Stimulated activated CD8-positive, alpha-beta memory T cell treated with anti-CD3 and anti-CD28 coated beads, Interleukin-2, amount 100 ng/mL, for 1 hour (primary cell): ENCODE measurements around the gene RASA2.

Experiments
- DNase-seq, 2 donors: peaks; one replicate each; pipeline ENCODE4 v3.0.0-alpha.2; 2020; ENCODE audit warnings: low read depth in 2 of 2

Gene RASA2, protein sequence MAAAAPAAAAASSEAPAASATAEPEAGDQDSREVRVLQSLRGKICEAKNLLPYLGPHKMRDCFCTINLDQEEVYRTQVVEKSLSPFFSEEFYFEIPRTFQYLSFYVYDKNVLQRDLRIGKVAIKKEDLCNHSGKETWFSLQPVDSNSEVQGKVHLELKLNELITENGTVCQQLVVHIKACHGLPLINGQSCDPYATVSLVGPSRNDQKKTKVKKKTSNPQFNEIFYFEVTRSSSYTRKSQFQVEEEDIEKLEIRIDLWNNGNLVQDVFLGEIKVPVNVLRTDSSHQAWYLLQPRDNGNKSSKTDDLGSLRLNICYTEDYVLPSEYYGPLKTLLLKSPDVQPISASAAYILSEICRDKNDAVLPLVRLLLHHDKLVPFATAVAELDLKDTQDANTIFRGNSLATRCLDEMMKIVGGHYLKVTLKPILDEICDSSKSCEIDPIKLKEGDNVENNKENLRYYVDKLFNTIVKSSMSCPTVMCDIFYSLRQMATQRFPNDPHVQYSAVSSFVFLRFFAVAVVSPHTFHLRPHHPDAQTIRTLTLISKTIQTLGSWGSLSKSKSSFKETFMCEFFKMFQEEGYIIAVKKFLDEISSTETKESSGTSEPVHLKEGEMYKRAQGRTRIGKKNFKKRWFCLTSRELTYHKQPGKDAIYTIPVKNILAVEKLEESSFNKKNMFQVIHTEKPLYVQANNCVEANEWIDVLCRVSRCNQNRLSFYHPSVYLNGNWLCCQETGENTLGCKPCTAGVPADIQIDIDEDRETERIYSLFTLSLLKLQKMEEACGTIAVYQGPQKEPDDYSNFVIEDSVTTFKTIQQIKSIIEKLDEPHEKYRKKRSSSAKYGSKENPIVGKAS

DNA sequence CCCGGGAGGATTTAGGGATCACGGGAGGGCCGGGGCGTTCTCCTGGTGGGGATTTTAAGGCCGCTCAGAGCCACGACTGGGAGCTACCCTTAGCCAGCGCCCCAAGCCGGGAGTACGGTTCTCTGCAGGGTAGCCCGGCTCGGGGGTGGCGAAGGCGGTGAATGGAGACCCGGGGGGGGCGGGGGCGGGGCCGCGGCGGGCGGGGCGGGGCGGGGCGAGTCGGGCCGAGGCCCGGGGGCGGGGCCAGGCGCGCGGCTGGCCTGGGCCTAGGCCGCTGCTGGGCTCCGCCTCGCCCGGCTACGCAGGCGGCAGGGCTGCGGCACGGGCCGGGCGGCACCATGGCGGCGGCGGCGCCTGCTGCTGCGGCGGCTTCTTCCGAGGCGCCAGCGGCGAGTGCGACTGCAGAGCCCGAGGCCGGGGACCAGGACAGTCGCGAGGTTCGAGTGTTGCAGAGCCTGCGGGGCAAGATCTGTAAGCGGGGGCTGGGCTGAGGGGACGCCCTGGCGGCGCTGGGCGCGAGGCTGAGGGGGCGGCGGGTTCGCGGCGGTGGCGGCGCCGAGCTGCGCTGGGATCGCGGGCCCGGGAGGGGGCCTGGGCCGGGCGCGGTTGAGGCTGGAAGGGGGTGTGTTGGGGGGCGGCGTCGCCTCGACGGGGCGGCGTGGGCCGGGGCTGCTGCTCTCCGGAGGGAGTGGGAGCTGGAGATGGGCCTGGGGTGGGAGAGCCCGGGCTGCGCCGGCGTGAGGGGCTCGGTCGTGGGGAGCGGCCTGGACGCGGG, at the start of gene RASA2:
Gene RASA2, plus strand, starts transcription at position 282 of the 775 bp plus-strand sequence. Its CDS starts 57 bp downstream, at position 339.
- DNase-seq: peak; percentile 39

DNA sequence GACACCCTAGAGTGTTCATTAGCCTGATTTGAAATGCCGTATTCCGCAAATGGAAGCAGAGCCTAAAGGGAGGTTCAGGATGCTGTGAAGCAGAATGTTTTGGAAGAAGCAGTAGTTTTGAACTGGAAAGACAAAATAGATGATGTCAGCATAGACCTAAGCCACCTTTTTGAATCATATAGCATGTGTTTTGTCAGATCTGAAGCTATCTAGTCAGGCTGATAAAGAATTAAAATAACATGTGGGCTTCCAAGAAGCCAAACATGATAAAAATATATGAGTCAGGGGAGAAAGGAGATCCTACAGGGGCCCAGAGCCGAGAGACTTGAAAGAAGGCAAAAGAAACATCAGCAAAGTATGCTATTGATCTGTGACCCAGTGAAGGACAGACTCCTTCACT, 47.2 kb upstream of the RASA2 start:
- no peak for DNase-seq

DNA sequence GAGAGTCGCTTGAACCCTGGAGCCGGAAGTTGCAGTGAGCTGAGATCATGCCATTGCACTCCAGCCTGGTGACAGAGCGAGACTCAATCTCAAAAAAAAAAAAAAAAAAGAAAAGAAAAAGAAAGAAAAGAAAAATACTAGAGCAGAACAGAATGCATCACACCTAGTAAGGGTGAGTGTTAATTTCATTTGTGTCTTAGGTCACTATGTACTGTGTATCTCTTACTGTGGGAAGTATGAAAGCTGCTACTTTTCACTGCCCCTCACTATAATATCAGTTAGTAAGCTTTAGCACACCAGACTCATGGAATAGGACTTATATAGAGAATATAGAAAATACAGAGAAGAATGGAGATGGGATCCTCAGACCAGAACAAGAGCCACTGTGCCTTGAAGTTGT, 45.9 kb upstream of the RASA2 start:
- DNase-seq: no peak

DNA sequence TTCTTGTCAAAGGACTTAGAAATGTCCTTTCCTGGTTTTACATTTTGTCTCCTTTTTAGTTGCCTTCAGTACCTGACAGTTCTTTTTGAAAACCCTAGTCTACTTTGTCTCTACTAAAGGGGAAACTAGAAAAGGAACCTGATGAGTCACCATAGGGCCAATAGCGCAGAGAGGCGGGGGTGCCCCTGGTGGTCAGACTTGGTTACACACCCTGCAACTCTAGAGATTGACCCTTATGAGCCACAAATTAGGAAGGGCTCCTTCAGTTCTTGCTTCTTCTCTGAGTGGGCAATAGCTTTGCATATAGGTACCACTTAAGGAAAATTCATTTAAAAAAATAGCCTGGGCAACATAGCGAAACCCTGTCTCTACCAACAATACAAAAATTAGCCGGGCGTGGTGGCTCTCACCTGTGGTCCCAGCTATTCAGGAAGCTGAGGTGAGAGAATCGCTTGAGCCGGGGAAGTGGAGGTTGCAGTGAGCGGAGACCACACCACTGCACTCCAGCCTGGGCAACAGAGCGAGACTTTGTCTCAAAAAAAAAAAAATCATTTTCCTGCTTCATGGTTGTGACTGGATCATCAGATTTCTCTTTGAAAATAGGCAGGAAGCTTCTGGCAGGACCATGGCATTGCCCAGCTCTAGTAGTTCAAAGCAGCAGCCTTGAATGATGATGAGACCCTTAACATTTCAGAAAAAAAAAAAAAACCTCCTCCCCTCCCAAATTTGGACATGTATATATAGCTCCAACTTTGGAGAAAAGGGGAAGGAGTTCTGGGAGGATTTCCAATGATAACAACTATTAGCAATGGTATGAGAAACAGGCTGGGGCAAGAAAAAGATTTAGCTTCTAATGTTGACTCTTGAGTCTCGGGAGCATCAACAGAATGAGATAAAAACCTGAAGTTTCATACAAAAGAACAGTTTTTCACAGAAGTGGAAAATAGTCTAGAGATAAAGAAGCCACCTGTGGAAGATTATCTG, 45.2 kb upstream of the RASA2 start:
- peak; percentile 42 to 61 for DNase-seq

DNA sequence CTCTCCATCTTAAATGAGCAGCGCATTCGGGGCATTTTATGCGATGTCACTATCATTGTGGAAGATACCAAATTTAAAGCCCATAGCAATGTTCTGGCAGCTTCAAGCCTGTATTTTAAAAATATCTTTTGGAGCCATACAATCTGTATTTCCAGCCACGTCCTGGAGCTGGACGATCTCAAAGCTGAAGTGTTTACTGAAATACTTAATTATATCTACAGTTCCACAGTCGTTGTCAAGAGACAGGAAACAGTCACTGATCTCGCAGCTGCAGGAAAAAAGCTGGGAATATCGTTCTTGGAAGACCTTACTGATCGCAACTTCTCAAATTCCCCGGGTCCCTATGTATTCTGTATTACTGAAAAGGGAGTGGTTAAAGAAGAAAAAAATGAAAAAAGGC, 44.4 kb upstream of the RASA2 start:
- DNase-seq: no peak

DNA sequence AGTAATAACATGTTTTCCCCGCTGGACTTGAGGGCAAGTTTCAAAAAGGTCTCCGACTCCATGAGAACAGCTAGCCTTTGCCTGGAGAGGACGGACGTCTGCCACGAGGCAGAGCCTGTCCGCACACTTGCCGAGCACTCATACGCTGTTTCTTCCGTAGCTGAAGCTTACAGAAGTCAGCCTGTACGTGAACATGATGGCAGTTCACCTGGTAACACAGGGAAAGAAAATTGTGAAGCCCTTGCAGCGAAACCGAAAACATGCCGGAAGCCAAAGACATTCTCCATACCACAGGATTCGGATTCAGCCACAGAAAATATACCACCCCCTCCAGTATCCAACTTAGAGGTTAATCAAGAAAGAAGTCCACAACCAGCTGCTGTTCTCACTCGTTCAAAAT, 43.9 kb upstream of the RASA2 start:
- no peak for DNase-seq

DNA sequence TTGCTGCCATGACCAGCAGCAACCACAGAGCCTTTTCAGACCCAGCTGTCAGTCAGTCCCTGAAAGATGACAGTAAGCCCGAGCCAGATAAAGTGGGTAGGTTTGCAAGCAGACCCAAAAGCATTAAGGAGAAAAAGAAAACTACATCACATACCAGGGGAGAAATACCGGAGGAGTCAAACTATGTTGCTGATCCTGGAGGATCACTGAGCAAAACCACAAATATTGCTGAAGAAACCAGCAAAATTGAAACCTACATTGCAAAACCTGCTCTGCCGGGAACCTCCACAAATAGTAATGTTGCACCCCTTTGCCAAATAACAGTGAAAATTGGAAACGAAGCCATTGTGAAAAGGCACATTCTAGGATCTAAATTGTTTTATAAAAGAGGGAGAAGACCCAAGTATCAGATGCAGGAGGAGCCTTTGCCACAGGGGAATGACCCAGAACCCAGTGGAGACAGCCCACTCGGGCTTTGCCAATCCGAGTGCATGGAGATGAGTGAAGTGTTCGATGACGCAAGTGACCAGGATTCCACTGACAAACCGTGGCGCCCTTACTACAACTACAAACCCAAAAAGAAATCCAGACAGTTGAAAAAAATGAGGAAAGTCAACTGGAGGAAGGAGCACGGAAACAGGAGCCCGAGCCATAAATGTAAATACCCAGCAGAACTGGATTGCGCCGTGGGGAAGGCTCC, 42.1 kb upstream of the RASA2 start:
- DNase-seq: no peak

DNA sequence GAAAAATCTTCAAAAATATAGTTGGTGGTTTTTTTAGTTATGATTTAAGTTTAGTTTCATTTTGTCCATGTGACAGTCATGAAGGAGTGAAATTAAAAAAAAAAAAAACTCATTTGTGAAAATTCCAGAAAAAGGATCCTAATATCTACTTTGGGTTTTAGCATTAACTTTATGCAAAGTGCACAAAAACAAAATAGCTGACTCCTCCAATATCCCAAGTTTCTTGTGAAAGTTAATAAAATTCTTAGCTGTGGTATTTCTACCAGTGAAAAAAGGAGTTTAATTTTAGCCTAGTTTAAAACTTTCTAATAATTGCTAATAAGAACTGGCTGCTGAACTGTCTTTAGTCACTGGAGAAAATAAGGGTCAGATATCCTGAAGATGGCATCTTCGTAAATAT, 40.8 kb upstream of the RASA2 start:
- DNase-seq: no peak

DNA sequence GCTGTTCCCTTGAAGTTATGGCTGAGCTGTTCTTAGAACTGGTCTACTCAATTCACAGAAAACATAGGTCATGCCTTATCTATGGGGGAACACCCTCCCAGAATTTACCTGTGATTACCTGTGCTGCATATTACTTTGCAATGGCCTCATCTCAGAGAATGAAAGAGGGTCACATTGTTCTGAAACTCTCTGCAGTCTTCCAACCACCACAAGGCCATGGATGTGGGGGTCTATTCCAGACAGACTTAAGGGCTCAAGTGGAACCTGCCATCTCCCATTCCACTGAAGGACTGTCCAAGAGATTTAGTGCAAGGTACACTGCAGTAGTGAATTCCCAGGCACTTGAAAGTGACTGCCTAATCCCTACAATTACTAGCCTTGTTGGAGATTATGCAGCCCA, 40.1 kb upstream of the RASA2 start:
- DNase-seq: no peak

DNA sequence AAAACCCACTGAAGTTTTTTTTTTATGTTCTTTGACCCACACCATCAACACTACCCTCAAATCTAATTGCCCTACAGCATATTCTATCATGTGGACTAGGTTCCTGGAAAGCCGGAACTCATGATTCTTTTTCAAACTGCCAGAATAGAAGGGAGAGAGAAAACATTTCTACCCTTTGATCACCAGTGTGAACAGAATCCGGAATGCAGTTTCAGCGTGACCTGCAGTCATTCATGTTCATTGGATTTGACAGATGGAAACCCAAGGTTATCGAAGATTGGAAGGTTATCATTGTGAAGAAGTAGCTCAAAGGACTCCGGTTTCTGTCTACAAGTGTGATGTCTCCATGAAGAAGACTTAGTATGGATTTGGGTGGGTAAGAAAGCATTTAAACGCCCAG, 39.4 kb upstream of the RASA2 start:
- no peak for DNase-seq

DNA sequence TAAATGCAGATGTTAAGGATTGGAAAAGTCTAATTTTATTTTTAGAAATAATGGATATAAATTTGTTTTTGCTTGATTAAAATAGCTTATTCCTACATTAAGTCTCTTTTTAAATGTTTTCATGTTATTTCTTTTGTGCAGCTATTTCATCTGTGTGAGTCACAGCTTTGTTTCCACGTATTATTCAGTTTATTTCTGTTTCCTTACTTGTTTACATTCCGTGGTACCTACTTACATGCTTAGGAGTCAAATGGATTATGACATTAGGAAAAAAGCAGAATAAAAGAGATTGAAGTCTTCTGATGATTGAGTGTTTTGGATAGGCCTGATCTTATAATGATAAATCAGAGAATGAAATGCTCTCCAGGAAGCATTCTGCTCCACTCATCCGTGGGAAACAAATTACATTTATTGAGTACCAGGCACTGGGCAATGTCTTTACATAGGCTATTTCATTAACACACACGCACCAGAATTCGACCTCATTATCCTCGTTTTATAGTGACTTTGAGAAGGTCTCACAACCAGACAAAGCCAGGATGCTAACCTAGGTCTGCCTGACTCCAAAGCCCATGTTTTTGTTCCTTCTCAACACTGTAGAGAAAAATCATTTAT, 38.1 kb upstream of the RASA2 start:
- no peak for DNase-seq

DNA sequence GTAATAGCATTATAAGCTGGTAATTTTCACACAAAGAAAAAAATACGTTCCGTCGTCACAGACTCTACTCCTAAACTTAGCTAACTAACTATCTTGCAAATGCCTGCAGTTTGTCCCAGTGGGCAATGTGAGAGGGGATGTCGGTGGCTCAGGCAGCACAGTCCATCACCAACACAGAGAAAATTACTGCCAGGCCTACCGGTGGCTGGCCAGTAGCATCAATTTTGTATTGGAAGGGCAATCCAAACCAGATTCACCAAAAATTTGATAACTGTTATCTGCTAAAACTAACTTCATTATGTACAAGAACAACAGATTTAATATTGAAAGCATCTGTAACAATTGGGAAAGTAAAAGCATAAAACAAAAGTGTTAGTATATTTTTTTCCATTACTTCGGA, 37.4 kb upstream of the RASA2 start:
- no peak for DNase-seq

DNA sequence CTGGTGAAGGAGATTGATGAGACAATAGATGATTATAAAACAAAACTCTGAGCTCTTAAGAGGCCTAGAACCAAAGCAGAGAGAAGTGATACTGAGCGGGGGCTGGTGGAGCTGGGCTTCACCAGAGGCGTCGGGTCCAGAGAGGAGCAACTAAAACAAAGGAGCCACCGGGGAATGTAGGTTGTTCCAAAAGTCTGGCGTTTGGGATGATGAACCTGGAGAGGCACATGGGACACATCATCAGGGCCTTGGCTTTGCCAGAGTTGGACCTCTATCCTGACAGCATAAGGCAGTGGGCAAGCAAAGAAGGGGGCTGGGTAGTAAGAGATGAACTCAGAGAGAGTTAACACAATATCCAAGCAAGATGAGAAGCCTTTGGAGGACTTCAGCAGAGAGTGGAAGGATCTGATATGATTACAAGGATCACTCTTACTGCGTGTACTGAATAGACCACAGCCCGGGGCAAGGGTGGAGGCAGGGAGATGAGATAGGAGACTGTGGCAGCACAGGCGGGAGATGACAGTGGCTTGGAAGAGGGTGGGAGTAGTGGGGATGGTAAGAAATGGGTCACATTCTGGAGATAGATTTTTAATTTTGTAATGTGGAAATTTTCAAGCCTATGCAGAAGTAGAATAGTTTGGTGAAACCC, 36.0 kb upstream of the RASA2 start:
- no peak for DNase-seq

DNA sequence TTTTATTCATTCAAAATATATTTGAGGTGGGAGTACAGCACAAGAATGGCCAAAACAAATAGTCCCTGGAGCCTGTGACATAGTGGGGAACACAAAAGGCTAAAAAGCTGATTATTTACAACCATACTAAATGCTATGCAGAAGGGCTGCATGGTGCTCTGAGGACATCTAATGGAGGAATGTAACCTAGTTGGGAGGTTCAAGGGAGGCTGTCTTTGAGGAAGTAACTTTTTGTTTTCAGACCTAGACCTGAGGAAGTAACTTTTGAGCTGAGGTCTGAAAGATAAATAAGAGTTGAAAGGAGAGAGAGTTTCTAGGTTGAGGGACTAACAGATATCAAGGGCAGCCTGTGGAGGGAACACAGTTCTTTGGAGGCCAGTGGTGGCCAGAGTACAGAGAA, 34.8 kb upstream of the RASA2 start:
- no peak for DNase-seq

DNA sequence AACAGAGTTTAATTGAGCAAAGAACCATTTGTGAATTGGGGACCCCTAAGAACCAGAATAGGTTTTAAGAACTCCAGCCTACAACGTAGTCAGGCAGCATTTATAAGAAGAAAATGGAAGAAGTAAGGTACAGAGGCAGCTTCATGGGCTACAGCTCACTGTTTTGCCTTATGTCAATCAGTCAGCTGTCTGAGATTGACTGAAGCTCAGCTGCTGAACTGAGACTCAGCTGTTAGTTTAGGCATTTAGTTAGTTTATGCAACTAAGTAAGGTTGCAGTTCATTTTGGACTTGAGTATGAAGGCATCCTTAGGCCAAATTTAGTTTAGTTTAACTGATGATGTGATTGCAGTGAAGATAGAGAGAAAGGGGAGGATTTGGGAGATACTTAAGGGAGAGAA, 34.1 kb upstream of the RASA2 start:
- no peak for DNase-seq

DNA sequence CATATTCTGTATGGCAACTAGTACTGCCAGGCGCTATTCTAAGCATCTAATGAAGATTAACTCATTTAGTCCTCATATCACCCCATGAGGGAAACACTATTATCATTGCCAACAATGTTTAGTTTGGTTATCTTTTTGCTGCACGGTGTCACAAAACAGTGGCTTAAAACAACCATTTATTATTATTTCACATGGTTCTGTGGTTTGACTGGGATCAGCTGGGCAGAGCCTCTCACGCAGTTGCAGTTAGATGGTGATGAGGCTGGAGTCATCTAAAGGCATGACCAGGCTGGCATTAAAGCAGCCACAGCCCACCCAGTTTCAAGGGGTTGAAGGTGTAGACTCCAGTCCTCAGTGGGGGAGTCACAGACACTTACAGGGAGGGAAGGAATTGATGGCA, 32.8 kb upstream of the RASA2 start:
- no peak for DNase-seq

DNA sequence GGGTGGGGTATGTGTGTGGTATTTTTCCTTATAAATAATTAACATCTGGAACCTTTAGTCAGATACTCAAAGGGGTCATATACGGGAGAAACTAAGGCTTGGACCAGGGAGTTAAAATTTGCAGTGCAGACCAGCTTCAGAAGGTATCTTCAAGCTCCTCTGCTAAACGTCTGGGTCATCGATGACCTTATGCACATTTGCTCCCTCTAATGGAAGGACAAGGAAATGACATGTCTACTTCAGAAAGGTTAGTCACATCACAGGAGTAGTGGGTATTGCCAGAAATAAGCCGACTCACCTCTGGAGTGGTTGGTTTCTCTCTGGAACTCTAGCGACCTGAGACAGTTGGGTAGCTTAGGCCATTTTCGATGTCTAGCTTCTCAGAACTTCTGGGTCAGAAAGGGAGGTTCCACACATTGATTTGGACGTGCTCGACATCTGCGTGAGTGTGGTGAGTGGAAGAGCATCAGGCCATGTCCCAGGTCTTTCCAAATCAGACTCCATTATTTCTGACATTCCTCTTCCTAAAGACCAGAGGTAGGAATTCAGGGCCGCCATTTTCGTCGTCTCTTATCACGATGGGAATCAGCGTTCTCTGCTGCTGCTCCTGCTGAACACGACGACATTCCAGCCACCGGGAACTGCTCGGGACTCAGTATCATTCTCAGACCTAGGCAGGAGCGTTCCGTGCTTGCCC, 31.8 kb upstream of the RASA2 start:
- no peak for DNase-seq

DNA sequence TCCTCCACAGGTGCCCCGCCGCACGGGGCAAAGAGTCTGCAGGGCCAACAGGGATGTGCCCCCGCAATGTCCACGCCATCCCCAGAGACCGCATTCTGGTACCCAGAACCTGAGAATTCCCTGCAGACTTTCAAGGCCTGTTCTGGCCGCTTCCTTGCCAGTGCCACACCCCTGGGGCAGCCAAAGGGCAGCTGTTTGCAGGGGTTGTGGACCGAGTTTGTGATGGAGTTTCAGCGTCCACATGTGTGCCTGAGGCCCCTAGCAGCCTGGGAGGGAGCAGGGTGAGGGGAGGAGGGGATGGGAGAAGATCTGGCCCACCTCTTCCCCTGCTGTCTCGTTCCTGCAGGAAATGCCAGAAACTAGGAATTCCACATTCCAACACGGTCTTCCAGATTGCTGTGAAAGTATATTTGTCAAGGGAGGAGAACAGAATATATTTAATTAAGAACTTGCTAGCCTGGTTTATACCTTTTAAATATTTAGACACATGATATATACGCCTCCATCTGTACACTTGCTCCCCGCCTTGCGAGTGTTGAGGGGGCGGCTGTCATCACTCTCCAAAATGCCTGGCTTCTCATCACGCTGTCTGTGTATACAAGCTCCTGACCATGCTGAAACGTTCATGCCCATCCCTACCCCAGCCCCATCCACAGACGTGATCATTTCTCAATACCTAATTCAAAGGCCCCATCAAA, 31.1 kb upstream of the RASA2 start:
- no peak for DNase-seq
